NCI-H1436 (cell line): ENCODE measurements around the gene MRPS24.
"Not testable (repeated sequence)": the region's sequence is repeated elsewhere in the genome, so short reads cannot be mapped to it uniquely, and the experiment has no call there.

ENCODE experiments used
- DNase-seq: peaks from one replicate; lab custom pipeline; 2025; lab: John Stamatoyannopoulos, UW

Gene MRPS24

DNA sequence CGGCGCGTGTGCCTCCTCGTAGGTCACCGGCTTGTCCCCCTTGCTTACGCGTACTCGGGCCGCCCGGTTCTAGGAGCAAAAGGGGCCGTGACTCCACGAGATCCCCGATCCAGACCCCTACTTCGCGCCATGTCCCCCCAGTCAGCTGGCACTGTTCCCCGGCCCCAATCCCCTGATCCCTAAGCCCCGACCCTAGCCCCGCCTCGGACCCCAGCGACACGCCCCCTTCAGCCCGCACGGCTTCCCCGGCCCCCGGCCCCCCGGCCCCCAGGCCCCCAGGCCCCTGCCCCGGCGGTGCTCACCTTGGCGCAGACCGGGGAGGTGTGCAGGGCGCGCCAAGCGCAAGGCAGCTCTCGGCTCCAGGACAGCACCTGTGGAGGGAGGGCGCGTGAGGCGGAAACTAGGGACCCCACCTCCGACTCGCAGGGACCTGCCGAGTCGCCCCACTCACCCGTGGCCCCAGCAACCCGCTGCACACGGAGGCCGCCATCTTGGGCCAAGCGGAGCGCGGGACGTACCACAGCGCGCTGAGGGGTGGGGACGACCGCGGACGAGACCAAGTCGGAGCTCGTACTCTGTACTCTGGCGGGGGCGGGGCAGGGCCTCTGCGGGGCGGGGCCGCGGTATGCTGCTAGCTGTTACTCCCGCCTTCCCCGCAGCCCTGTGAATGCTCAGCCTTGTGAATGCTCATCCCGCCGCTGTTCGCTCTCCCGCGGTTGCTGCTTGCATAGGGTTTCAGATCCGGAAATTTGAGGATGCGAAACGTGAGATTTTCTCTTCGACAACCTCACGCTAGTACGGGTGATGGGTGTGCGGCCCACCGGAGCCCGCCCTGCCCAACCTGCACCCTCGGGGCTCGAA is at the start of gene MRPS24:
TSS of gene MRPS24 (minus strand) at position 512 of the 861 bp plus-strand sequence. CDS start at position 490, 22 bp downstream.
- DNase-seq: peak; percentile 90

DNA sequence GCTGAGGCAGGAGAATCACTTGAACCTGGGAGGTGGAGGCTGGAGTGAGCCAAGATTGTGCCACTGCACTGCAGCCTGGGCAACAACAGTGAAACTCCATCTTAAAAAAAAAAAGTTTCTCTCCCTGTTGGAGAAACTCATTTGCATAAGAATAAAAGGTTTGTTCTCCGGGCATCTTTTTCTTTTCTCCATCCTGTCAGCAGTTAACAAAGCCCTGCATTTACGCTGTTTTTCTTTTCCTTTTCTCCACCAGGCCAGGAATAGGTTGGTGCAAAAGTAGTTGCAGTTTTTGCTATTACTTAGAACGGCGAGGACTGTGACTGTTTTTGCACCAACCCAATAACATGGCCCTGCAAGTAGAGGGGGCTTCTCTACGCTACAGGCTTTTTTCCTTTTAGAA is 46.6 kb upstream of the MRPS24 start:
- DNase-seq: no peak

DNA sequence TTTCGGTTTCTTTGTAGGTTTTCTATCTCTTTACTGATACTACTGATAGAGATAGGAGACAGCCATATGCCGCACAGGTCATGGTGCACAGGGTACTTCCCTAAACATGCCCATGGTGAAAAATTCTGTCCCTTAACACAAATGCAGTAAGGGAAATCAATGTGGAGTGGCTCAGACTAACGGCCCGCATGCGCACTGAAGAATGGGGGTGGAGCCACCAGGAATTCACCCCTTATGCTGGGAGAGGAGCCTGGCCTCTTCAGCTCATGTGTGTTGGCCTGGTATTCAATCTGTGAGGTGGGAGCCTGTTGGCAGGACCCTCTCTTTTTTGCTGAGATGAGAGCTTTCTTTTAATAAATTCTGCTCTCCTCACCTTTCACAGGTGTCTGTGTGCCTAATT is 45.5 kb upstream of the MRPS24 start:
- DNase-seq: no peak

DNA sequence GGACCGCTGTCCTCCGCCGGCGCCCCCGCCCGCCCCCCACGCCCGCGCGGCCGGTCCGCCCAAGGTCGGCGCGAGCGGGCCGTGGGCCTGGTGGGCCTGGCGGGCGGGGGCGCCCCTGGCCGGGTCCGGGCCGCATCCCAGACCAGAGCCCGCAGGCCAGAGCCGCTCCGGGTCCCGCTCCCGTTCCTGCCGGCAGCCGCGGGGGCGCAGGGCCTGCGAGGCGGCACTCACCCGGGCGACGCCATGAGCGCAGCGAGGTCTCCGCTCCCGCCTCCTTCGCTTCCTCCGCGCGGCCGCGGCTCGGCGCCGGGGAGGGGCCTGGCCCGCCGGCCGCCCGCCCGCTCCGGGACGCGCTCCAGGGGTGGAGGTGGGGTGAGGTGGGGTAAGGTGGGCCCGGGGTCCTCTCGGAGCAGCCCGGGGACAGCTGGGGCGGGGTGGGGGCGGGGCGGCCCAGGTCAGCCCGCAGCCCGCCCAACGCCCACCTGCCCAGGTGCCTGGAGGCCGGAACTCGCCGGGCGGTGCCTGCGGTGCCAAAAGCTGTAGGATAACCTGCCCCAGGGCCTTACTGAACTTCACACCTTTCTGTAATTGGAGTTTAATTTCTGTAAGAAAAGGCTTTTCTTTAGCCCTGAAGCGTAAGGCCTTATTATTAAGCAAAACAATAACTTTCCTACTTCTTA is 37.2 kb upstream of the MRPS24 start, which contains the start of gene URGCP:
TSS of gene URGCP (minus strand) at position 266 of the 680 bp plus-strand sequence. CDS start at position 245, 21 bp downstream.
- peak; percentile 43 for DNase-seq

DNA sequence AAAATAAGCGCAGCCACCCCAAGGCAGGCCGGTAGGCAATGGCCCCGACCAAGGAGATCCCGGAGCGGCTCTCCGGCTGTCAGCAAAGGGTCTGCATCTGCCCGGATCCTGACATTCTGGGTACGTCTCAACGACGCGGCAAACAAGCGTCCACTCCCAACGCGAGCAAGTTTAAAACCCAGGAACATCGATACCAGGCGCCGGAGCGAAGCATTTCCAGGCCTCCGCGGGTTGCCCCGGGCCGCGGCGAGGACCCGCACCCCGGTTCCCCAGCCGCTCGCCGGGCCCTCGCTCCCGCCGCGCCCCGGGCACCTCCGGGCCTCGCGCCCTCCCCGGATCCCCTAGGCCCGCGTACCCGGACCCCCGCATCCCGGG is 36.6 kb upstream of the MRPS24 start:
- DNase-seq: no peak

DNA sequence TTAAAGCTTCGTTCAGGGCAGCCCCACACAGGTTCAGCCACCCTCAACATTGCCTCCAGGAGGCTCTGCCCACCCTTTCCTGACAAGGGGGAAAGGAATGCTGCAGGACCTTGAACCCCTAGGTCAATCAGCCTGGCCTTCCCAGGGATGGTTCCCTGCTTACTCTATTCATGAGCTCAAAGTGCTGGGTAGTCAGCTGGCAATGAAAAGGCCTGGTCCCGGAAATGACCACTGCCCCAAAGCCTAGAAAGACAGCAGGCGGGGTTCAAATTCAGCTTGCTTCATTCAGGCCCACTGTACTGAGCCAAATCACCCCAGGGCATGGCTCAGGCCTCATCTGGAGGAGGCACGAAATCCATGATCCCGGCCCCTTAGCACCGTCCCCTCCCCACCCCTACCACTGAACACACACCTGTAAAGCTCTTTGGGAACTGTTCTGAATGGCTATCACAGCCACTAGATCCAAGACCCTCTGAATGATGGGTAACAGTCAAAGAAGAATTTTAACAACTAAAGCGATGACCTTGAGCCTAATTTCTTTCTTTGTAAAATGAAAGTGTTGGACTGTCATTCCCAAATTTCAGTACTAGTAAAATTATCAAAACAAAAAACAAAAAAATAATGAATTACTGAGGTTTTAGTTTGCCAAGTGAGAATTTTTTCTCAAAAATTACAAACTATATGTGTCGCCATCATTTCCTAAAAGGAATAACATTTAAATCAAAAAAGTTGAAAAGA is 36.1 kb upstream of the MRPS24 start:
- no peak for DNase-seq

DNA sequence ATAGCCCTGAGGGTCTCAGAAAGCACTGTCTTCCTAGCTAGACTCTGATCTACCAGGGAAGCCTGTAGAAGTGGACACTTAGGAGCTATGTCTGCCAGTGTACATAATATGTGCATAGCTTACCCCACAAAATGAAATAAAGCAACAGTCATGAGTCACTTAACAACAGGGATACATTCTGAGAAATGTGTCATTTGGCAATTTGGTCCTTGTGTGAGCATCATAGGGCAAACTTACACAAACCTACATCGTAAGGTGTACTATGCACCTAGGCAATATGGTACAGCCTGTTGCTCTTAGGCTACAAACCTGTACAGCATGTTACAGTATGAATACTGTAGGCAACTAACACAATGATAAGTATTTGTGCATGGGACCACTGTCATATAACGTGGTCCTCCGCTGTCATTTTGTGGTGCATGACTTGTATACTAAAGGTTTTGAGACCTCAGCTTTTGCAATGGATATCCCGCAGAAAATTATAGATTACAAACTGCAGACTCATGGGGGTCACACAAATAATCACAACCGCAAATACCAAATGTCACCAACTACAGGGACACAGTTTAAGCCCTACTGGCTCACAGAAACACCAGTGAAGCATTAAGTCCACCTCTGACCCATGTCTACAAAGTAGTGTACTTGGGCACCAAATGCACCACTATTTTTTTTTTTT is 35.4 kb upstream of the MRPS24 start:
- no peak for DNase-seq

DNA sequence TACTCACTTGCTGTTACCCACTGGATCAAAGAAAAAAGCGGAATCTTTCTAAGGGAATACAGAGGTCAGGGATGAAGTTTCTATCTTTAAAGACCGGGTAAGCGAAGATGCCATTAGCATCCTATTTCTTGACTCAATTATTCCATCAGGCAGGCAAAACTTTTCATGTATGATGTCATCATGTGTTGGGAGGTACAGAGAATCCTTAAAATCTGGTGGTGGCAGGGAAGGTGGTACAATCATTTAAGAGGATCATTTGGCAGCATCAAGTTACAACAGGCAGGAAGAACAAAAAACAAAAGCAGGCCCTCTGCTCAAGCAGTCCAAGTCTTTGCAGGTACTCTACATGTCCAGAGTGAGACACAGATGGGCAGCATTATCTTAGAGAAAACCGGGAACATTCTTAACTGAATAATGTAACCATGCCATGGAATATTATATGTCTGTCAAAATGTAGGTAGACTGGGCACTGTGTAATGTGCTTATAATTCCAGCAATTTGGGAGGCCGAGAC is 33.3 kb upstream of the MRPS24 start:
- no peak for DNase-seq

DNA sequence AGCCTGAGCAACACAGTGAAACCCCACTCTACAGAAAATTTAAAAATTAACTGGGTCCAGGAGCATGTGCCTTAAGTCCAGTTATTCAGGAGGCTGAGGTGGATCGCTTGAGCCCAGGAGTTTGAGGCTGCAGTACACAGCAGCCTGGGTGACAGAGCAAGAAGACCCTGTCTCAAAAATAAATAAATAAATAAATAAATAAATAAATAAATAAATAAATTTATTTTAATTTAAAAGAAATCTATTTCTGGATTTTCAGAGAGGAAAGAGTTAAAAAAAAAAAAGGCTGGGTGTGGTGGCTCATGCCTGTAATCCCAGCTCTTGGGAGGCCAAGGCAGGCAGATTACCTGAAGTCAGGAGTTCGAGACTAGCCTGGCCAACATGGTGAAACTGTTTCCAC is 29.3 kb upstream of the MRPS24 start:
- DNase-seq: not testable (repeated sequence)

DNA sequence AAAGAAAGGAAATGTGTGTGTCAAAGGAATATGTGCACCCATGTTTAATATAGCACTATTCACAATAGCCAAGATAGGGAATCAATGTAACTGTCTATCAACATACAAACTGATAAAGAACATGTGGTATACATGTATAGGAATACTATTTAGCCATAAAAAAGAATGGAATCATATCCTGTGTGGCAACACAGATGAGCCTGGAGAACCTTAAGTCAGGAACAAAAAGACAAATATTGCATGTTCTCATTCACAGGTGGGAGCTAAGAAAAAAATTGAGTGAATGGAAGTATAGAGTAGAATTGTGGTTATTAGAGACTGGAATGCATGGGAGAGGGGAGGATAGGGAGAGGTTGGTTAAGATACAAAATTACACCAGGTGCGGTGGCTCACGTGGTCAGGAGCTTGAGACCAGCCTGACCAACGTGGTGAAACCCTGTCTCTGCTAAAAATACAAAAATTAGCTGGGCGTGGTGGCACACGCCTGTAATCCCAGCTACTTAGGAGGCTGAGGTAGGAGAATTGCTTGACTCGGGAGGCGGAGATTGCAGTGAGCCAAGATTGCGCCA is 26.6 kb upstream of the MRPS24 start:
- DNase-seq: no peak

DNA sequence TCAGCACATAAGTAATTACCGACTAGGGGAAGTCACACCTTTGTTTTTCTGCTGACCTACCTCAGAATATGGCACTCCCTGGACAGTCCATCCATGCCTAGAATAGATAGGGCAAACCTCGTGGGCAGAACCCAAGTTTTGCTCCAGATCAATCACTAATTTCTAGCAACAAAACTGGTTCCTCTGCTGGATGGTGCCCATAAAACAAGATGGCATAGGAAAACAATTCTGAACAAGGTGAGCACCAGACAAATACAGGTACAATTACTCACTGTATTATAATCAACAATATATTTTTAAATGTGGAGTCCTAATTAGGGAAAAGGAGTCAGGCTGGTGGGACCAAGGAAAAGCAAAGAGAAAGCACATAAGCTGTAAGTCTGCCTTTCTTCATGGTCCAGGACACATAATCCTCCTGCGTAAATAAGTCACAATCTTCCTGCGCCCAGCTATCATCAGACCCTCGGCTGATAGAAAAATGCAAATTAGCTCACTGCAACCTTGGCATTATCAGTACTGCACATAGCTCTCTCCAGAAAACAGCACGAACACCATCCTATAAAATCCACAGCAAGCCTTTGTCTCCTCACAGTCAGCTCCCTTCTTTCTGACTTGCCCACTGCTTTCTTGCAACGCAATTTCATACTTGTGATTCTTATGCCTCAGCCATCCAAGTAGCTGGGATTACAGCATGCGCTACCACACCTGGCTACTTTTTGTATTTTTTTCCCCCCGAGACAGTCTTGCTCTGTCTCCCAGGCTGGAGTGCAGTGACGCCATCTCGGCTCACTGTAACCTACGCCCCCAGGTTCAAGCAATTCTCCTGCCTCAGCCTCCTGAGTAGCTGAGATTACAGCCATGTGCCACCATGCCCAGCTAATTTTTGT is 22.0 kb upstream of the MRPS24 start:
- no peak for DNase-seq

DNA sequence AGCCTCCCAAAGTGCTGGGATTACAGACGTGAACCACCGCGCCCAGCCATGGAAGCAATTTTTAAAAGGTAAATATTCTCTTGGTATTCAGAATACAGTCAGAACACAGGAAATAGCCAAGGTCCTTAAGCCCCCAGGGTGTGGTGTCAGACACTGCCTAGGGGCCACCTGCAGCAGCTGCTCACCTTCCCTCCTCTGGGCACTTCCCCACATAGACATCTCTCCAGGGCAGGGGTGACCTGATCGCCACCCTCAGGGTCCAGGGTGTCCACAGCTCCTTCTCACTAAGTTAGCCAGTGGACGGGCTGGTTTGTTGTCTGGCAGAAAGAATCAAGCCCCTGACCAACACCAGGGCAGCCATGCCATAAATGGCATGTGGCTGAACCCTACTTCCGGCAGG is 21.2 kb upstream of the MRPS24 start:
- DNase-seq: no peak

DNA sequence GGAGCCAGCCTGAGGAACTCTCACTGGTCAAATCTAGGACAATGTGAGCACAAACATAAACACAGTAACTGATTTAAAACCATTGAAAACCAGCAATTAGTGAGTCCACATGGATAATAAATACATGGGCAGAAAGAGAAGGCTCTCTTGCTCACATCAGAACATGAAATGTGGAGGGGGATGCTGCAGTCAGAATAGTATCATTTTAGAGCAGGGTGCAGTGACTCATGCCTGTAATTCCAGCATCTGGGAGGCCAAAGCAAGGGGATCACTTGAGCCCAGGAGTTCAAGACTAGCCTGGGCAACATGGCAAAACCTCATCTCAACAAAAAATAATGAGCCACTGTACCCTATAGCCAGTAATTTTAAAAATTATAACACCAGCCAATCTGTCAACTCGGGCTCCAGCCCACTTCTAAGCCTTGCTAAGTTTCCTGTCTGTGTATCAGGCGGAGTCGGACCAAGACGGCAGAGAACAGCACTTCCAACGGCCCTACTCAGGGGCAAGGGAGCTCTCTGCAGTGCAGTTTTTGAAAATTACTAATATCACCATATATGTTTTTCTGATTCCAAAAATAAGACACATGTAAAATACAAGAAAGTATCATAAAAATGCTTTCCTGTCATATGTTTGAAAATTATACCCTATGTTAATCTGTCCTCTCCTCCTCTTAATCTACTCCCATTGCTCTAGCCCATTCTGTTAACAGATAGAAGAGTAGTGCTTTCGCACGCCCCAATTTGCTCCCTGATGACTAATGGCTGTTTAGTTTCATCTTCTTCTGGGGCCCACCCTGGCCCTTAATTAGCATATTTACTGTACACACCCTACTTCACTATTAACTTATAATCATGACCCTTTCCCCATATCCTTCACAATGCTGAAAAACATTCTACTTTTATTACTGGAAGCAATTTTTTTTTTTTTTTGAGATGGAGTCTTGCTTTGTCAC is 20.0 kb upstream of the MRPS24 start:
- no peak for DNase-seq

DNA sequence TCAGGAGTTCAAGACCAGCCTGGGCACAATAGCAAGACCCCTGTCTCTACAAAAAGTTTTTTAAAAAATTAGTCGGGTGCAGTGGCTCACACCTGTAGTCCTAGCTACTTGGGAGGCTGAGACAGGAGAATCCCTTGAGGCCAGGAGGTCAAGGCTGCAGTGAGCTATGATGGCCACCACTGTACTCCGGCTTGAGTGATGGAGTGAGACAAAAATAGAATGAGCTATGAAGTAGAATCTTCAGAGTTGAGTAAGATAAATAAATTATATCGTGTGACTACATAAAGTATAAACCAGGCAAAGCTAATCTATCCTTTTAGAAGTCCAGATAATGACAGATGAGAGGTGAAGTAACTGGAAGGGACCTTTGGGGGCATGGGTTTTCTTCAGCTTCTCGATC is 15.3 kb upstream of the MRPS24 start:
- no peak for DNase-seq

DNA sequence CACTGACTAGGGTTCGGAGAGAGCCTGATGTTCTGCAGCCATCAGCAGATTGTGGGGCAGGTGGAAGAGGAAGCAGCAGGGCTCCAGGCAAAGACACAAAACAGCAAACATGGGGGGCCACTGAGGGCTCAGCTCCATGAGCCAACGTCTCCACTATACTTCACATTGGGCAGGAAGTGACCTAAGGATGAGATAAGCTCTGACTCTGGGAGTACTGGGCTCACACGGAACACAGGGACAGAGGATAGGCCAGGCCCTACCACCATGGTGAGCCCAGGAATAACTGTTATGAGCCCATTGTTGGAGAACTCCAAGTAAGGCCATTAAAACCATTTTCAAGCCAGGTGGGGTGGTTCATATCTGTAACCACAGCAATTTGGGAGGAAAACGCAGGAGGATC is 14.9 kb upstream of the MRPS24 start:
- DNase-seq: no peak

DNA sequence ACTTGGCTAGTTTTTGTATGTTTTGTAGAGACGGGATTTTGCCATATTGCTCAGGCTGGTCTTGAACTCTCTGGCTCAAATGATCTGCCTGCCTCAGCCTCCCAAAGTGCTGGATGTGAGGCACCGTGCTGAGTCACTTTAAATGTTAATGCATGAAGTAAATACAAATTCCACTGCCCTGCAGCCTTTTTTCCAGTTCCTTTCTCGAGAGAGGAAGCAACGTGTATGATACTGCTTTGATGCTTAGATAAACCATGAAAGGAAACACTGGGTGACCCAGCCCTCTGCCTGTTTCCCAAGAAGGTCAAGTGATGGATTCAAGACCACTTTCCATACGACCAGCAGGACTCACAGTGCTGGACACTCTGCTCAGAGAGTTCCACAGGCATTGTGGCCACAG is 11.3 kb upstream of the MRPS24 start:
- no peak for DNase-seq

DNA sequence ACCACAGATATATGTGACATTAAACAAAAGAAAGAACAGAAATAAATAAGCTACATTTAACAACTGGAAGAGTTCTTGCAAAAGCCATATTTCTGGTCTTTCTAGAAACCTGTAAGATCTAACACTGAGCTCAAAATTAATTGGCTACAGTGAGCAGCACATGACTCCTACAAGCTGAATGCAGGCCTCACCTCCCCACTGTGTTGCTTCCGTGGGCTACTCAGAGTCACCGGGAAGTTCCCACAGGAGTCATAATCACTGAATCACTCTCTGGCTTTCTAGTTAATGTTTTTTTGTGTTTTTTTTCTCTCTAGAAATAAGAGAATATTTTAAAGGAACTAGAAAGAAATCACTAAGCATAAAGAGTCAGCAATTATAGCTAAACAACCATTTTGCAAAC is 10.2 kb upstream of the MRPS24 start:
- DNase-seq: no peak

DNA sequence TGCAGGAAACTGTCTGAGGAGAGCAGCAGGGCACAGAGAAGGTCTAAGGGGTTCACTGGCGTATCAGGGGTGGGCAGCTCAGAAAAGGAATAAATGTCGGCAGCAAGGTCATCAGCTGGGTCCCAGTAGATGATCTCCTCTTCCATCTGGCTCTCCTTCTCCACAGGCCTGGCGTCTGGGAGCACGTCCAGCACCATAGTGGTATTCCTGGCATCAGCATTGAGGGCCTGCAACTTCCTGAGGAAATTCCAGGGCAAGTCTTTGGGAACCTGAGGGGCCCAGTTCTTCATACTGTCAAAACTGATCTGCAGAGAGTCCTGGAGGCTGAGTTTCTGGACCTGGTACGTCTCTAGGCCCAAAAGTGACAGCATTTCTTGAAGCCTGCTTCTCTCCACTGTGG is 9.6 kb upstream of the MRPS24 start:
- no peak for DNase-seq
